CD4-positive, alpha-beta T cell (primary cell): Measurements from ENCODE around the gene ZNF267. TPM values are rescaled to one million over a fixed set of nuclear protein-coding genes. Genes with fewer than 3 reads are reported as not detected.
"Not testable (repeated sequence)": the region's sequence is repeated elsewhere in the genome, so short reads cannot be mapped to it uniquely, and the experiment has no call there.

Source experiments
- ATAC-seq: fragments of 200-7000 bp; cut with Tn5 transposase; one replicate; pipeline ENCODE4 v1.10.0; 2022; ENCODE audit warnings: mild to moderate bottlenecking; ENCODE audit not compliant: poor library complexity
- CTCF ChIA-PET: fragments of 350-600 bp; sonication (Branson Sonifier 250); formaldehyde crosslinking; loops from one replicate; lab custom pipeline; 2021; ENCODE audit warnings: antibody characterized with exemption, inconsistent platforms; lab: Charles Lee
- POLR2A ChIA-PET: fragments of 350-600 bp; sonication (Branson Sonifier 250); formaldehyde crosslinking; loops from one replicate; lab custom pipeline; 2021; ENCODE audit warnings: antibody characterized with exemption, inconsistent platforms; lab: Charles Lee
- DNase-seq, 14 experiments: peaks; one replicate each; pipeline ENCODE4 v3.0.0-alpha.2; 2013 to 2020; ENCODE audit warnings: mixed read lengths in 2 of 14
- H3K27ac ChIP-seq, 2 donors: one replicate each; pipeline versions ENCODE4 v1.5.1 to v1.7.0; 2013; ENCODE audit warnings: low read length in 2 of 2, low read depth in 1 of 2, mild to moderate bottlenecking in 1 of 2
- H3K27me3 ChIP-seq, 2 experiments: 1 replicate in 1 of 2; 2 replicates in 1 of 2; pipeline versions ENCODE4 v1.6.1 to v1.7.0; 2013; ENCODE audit warnings: low read length in 2 of 2, control low read depth in 1 of 2, mild to moderate bottlenecking in 1 of 2, moderate library complexity in 1 of 2; ENCODE audit not compliant: insufficient read depth in 2 of 2, control insufficient read depth in 1 of 2
- H3K36me3 ChIP-seq: one replicate; pipeline ENCODE4 v1.6.1; 2013; ENCODE audit warnings: low read length, control low read depth; ENCODE audit not compliant: insufficient read depth
- H3K4me1 ChIP-seq: one replicate; pipeline ENCODE4 v1.6.1; 2013; ENCODE audit warnings: low read length, control low read depth; ENCODE audit not compliant: insufficient read depth
- H3K4me3 ChIP-seq: one replicate; pipeline ENCODE4 v1.5.1; 2013; ENCODE audit warnings: mild to moderate bottlenecking, low read length, moderate library complexity
- H3K9me3 ChIP-seq, 2 experiments: 1 replicate in 1 of 2; 2 replicates in 1 of 2; pipeline versions ENCODE4 v1.6.1 to v1.7.0; 2013; ENCODE audit warnings: low read length in 2 of 2, mild to moderate bottlenecking in 2 of 2, control low read depth in 1 of 2, moderate library complexity in 1 of 2; ENCODE audit not compliant: control insufficient read depth in 1 of 2, insufficient read depth in 1 of 2
- H3K27ac Mint-ChIP-seq: one replicate; pipeline ENCODE4 v1.8.0; 2020; ENCODE audit warnings: mixed read lengths
- H3K27me3 Mint-ChIP-seq: one replicate; pipeline ENCODE4 v1.8.0; 2021; ENCODE audit warnings: mixed read lengths
- H3K36me3 Mint-ChIP-seq: one replicate; pipeline ENCODE4 v1.8.0; 2021; ENCODE audit warnings: low read depth, mixed read lengths
- H3K4me1 Mint-ChIP-seq: one replicate; pipeline ENCODE4 v1.8.0; 2021; ENCODE audit warnings: low read depth, mixed read lengths
- H3K4me3 Mint-ChIP-seq: one replicate; pipeline ENCODE4 v1.8.0; 2020; ENCODE audit warnings: mild to moderate bottlenecking, mixed read lengths
- H3K9me3 Mint-ChIP-seq: one replicate; pipeline ENCODE4 v1.8.0; 2020; ENCODE audit warnings: mixed read lengths
- intact Hi-C, 2 experiments: fragments of 100-400 bp; cut with DNase I in 1 of 2; cut with micrococcal nuclease in 1 of 2; formaldehyde crosslinking; loops; one replicate each; pipeline versions ENCODE4 v1.15.1 to v1.9.0; 2023 to 2025; cut with DNase I, micrococcal nuclease
- total RNA-seq, 174 experiments: library from RNA in 2 of 174; stranded (reverse) in 2 of 174; gene quantifications; one replicate each; pipeline ENCODE4 v1.2.3 and lab custom pipeline; 2021 to 2026
- TF ChIP-seq, protein P1 (sequence below): fragments of 200-600 bp; IDR thresholded peaks from one replicate; pipeline ENCODE4 v1.8.0; 2022; ENCODE audit warnings: antibody characterized with exemption, mild to moderate bottlenecking

Gene ZNF267
- total RNA-seq, 2 experiments from 2014 or later = 56.0 to 57.9 TPM

DNA sequence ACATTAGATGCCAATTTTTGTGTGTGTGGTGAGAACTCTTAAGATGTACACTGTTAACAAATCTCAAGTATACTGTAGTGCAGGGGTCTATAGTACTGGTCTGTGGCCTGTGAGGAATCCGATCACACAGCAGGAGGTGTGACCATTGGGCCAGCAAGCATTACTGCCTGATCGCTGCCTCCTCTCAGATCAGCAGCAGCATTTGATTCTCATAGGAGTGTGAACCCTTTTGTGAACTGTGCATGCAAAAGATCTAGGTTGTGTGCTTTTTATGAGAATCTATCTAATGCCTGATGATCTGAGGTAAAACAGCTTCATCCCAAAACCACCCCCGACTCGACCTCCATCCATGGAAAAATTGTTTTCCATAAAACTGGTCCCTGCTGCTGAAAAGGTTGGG is 12.6 kb downstream of the ZNF267 start:
- Histone ChIP-seq H3K27me3 (no peaks in the 10 kb centered on the region), H3K4me1 (peaks cover 18% of the 10 kb centered on the region), H3K36me3 (peaks cover 82% of the 10 kb centered on the region), H3K9me3 (peaks cover 0 to 13% of the 10 kb centered on the region in 2 experiments), H3K4me3 (no peak overlapping the region), H3K27ac (no peak overlapping the region)
- Mint-ChIP-seq H3K27ac (peak overlapping the region; percentile 35), H3K4me1 (peaks cover 71% of the 10 kb centered on the region), H3K36me3 (peaks cover 93% of the 10 kb centered on the region), H3K4me3 (no peak overlapping the region), H3K27me3 (no peaks in the 10 kb centered on the region), H3K9me3 (no peaks in the 10 kb centered on the region)
- TF ChIP-seq, protein P1, sequence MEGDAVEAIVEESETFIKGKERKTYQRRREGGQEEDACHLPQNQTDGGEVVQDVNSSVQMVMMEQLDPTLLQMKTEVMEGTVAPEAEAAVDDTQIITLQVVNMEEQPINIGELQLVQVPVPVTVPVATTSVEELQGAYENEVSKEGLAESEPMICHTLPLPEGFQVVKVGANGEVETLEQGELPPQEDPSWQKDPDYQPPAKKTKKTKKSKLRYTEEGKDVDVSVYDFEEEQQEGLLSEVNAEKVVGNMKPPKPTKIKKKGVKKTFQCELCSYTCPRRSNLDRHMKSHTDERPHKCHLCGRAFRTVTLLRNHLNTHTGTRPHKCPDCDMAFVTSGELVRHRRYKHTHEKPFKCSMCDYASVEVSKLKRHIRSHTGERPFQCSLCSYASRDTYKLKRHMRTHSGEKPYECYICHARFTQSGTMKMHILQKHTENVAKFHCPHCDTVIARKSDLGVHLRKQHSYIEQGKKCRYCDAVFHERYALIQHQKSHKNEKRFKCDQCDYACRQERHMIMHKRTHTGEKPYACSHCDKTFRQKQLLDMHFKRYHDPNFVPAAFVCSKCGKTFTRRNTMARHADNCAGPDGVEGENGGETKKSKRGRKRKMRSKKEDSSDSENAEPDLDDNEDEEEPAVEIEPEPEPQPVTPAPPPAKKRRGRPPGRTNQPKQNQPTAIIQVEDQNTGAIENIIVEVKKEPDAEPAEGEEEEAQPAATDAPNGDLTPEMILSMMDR = no peak
- POLR2A ChIA-PET = no interaction called here
- intact Hi-C loops = no loop called here
- ATAC-seq (no peak), DNase-seq (no peak)
- CTCF ChIA-PET = no interaction called here

GRCh38 chr16:31888735-31889134 is 15.1 kb downstream of the ZNF267 start:
- intact Hi-C loops = no loop called here
- peaks cover 98% of the 10 kb centered on the region for H3K36me3 Mint-ChIP-seq
- DNase-seq = no peak

DNA sequence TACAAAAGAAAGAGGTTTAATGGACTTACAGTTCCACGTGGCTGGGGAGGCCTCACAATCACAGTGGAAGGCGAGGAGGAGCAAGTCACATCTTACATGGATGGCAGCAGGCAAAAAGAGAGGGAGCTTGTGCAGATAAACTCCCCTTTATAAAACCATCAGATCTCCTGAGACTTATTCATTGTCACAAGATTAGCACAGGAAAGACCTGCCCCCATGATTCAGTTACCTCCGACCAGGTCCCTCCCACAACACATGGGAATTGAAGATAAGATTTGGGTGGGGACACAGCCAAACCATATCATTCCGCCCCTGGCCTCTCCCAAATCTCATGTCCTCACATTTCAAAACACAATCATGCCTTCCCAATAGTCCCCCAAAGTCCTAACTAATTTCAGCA is 18.5 kb downstream of the ZNF267 start:
- POLR2A ChIA-PET, ATAC-seq, H3K4me3 ChIP-seq, H3K9me3 Mint-ChIP-seq, CTCF ChIA-PET, H3K4me1 ChIP-seq, H3K27ac ChIP-seq, H3K27me3 Mint-ChIP-seq, H3K4me3 Mint-ChIP-seq, DNase-seq, H3K27me3 ChIP-seq, intact Hi-C loops: not testable (repeated sequence)
- H3K36me3 Mint-ChIP-seq = peaks cover 99% of the 10 kb centered on the region
- peak overlapping the region; percentile 65 for H3K27ac Mint-ChIP-seq
- peaks cover 88% of the 10 kb centered on the region for H3K36me3 ChIP-seq
- H3K9me3 ChIP-seq = peaks cover 12 to 31% of the 10 kb centered on the region in 2 experiments
- peaks cover 50% of the 10 kb centered on the region for H3K4me1 Mint-ChIP-seq

More at GRCh38 chr16:31888735-31889134, 15.1 kb downstream of the ZNF267 start:
- Histone ChIP-seq H3K4me1 (peaks cover 7% of the 10 kb centered on the region), H3K36me3 (peaks cover 91% of the 10 kb centered on the region), H3K27me3 (no peaks in the 10 kb centered on the region), H3K27ac (no peak overlapping the region), H3K9me3 (peaks cover 7 to 18% of the 10 kb centered on the region in 2 experiments), H3K4me3 (no peak overlapping the region)
- Mint-ChIP-seq H3K4me1 (peaks cover 65% of the 10 kb centered on the region), H3K27me3 (no peaks in the 10 kb centered on the region), H3K9me3 (no peaks in the 10 kb centered on the region), H3K4me3 (no peak overlapping the region), H3K27ac (peak overlapping the region; percentile 45)
- TF ChIP-seq, protein P1 = no peak
- no peak for ATAC-seq
- CTCF ChIA-PET = interaction anchor here (1.4 kb wide), 1 partner anchor 19 kb away, joined by 5 read pairs; no protein-coding TSS in a partner anchor
- POLR2A ChIA-PET = no interaction called here

- no peak overlapping the region for H3K4me3 ChIP-seq
- H3K36me3 ChIP-seq = peaks cover 79% of the 10 kb centered on the region
- H3K27me3 ChIP-seq = no peaks in the 10 kb centered on the region
- H3K36me3 Mint-ChIP-seq = peaks cover 99% of the 10 kb centered on the region
- peaks cover 44% of the 10 kb centered on the region for H3K4me1 Mint-ChIP-seq
- no peak overlapping the region for H3K27ac ChIP-seq
- ChIA-PET POLR2A (interaction anchor here (0.7 to 1.4 kb wide), 2 partner anchors 20 to 126 kb away, joined by 3 to 5 read pairs; partner anchors contain the start of gene ZNF267), CTCF (interaction anchor here (1.1 kb wide), 1 partner anchor 21 kb away, joined by 3 read pairs; no protein-coding TSS in a partner anchor)
- H3K27ac Mint-ChIP-seq = peak overlapping the region; percentile 17
- DNase-seq = no peak
- peaks cover 12 to 41% of the 10 kb centered on the region in 2 experiments for H3K9me3 ChIP-seq
- ATAC-seq = no peak
- no peaks in the 10 kb centered on the region for H3K9me3 Mint-ChIP-seq
- TF ChIP-seq, protein P1 = no peak
- H3K4me1 ChIP-seq = peaks cover 5% of the 10 kb centered on the region
- no peak overlapping the region for H3K4me3 Mint-ChIP-seq
- no peaks in the 10 kb centered on the region for H3K27me3 Mint-ChIP-seq
- intact Hi-C loops = no loop called here
Measured at GRCh38 chr16:31893824-31894223, 20.2 kb downstream of the ZNF267 start.
